ENCODE measurements around the gene TMEM203. TPM values are rescaled to one million over a fixed set of nuclear protein-coding genes. Genes with fewer than 3 reads are reported as not detected.

The TMEM203 gene
- polyA plus RNA-seq, 1 of the 3 experiments (the other 2 are of a cell fraction): 55.6 TPM

DNA sequence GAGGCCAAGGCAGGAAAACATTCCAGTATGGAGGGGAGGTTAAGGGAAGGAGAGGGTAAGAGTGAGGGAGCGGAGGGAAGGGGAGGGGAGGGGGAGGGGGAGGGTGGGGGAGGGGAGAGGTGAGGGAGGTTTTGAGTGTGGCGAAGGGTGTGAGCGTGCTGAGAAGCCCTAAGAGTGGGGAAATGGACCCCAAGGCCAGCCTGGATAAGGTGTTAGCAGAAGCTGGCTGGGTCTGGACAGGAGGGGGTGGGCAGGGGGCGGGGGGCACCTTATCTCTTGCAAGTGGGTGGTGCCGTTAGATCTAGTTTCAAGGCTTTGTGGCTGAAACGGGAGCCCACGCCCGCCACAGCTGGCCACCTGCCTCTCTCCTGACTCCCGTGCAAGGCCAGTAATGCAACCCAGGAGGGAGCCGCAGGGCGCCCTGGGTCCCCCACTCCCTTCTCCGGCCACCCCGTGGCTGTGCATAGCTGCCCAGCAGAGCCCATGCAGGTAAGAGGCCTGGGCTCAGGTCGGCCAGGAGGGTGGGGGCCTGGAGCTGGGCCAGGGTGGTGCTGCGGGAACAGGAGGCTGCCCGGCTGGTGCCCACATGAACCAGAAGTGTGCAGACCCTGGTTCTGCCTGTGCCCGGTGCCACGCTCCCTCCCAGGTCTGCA lies 22.5 kb upstream of the TMEM203 start:
- Histone ChIP-seq H3K4me1 (ENCODE audit: control insufficient read depth in 1 of 2, insufficient read depth in 2 of 2, low read depth in 1 of 2, low read length in 1 of 2) (peaks cover 0 to 49% of the 10 kb centered on the region in 2 experiments; a peak in 1 of 4 replicates), H3K27ac (ENCODE audit: low read depth in 2 of 2, low read length in 1 of 2) (no peak overlapping the region), H4K20me1 (ENCODE audit: insufficient read depth) (no peaks in the 10 kb centered on the region), H3K36me3 (replicated peaks in 1 of 2; ENCODE audit: control insufficient read depth in 1 of 2, insufficient read depth in 2 of 2, low read length in 1 of 2) (no peaks in the 10 kb centered on the region), H3K27me3 (ENCODE audit: insufficient read depth) (no peaks in the 10 kb centered on the region), H3K4me3 (ENCODE audit: low read depth in 2 of 2, low read length in 1 of 2) (no peak overlapping the region), H3F3A (replicated peaks; ENCODE audit: insufficient read depth) (peaks cover 16% of the 10 kb centered on the region), H2AFZ (ENCODE audit: low read depth) (no peak overlapping the region), H3K79me2 (ENCODE audit: insufficient read depth) (no peaks in the 10 kb centered on the region), H3K9me3 (no peaks in the 10 kb centered on the region), H3K9me2 (no peaks in the 10 kb centered on the region), H3K9ac (no peak overlapping the region), H3K4me2 (no peak overlapping the region; the same call in 1 of the 2 replicates)
- DNase-seq: no peak
- ChIA-PET POLR2A (interaction anchor here (1.0 to 1.5 kb wide), 6 partner anchors 23 to 121 kb away, joined by 3 to 8 read pairs (median 4); no protein-coding TSS in a partner anchor), CTCF (interaction anchor here (0.6 to 7.7 kb wide), 40 partner anchors 9 to 314 kb away, joined by 3 to 95 read pairs (median 6); partner anchors contain the start of genes DPP7, MAN1B1, NELFB and NPDC1)
- WGBS (ENCODE audit: low lambda C conversion rate): 46% methylated on average over 3 of the region's 18 CpGs
- no peak for TF ChIP-seq GATA2 (CRISPR knock-in tag; IDR thresholded peaks at IDR 0.05)
- no peak for TF ChIP-seq EP300 (IDR thresholded peaks at IDR 0.05; ENCODE audit: borderline replicate concordance in 1 of 2, low read depth in 1 of 2, low read length in 1 of 2)
- TF ChIP-seq, protein P1, sequence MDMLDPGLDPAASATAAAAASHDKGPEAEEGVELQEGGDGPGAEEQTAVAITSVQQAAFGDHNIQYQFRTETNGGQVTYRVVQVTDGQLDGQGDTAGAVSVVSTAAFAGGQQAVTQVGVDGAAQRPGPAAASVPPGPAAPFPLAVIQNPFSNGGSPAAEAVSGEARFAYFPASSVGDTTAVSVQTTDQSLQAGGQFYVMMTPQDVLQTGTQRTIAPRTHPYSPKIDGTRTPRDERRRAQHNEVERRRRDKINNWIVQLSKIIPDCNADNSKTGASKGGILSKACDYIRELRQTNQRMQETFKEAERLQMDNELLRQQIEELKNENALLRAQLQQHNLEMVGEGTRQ (IDR thresholded peaks at IDR 0.05; ENCODE audit: borderline replicate concordance, low read depth, low read length): no peak
- TF ChIP-seq MEF2A (IDR thresholded peaks at IDR 0.05; ENCODE audit: borderline replicate concordance, low read depth): no peak
- TF ChIP-seq YY1 (IDR thresholded peaks at IDR 0.05; ENCODE audit: low read depth): no peak
- no peak for TF ChIP-seq SIN3A (IDR thresholded peaks at IDR 0.05; ENCODE audit: borderline replicate concordance, low read depth, low read length)
- no peak for TF ChIP-seq RAD21 (IDR thresholded peaks at IDR 0.05; ENCODE audit: low read length)
- TF ChIP-seq FOXM1 (IDR thresholded peaks at IDR 0.05; ENCODE audit: low read depth): no peak
- TF ChIP-seq, protein P2, sequence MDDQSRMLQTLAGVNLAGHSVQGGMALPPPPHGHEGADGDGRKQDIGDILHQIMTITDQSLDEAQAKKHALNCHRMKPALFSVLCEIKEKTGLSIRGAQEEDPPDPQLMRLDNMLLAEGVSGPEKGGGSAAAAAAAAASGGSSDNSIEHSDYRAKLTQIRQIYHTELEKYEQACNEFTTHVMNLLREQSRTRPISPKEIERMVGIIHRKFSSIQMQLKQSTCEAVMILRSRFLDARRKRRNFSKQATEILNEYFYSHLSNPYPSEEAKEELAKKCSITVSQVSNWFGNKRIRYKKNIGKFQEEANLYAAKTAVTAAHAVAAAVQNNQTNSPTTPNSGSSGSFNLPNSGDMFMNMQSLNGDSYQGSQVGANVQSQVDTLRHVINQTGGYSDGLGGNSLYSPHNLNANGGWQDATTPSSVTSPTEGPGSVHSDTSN (IDR thresholded peaks at IDR 0.05): no peak

DNA sequence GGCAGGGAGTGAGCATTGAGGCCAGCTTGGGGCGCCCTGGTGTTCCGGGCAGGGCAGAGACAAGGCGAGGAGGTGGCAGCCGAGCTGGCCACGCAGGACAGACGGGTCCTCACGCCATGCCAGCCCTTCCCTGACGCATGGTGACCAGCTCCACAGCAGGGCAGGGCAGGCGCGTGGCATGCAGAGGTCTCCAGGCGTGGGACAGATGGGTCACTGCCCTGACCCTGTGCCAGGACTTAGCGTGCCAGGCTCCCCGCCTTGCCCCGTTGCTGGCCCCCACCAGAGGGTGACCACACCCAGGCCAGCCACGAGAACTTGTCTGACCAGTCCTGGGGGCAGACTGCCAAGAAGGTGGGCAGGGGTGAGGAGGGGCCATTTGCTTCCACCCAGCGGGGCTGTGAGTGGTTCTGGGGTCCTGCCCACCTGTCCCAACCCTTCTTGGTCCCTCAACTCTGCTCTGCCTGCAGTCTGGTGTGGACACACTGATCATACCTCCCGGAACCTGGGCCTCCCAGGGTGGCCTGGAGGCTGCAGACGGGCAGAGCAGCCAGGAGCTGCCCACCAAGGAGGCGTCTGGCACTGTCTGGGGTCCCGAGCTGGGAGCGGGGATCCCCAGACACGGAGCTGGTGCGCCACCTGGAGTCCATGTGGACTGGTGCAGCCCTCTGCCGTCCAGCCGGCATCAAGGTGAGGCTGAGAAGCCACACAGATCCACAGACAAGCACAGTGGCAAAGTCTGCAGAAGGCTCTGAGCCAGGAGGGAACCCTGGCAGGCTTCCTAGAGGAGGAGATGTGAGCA lies 21.8 kb upstream of the TMEM203 start, which contains the start of gene RNF224:
RNF224 (plus strand) TSS at position 449 of the 799 bp plus-strand sequence. CDS start 834 bp downstream, outside the sequence.
- no peak within 1 kb of the TSS for H2AFZ ChIP-seq (ENCODE audit: low read depth)
- H3K27me3 ChIP-seq (ENCODE audit: insufficient read depth): no peaks in the 10 kb centered on the region
- H3K4me3 ChIP-seq (ENCODE audit: low read depth in 2 of 2, low read length in 1 of 2): no peak within 1 kb of the TSS; a peak in 1 of 4 replicates
- H3K9ac ChIP-seq: no peak within 1 kb of the TSS
- ChIA-PET CTCF (interaction anchor here (0.6 to 7.7 kb wide), 47 partner anchors 8 to 315 kb away, joined by 3 to 95 read pairs (median 5); partner anchors contain the start of genes ANAPC2, DPP7, LRRC26 and MAN1B1), POLR2A (interaction anchor here (1.0 to 1.5 kb wide), 7 partner anchors 13 to 120 kb away, joined by 3 to 8 read pairs (median 5); no protein-coding TSS in a partner anchor)
- peaks cover 0 to 54% of the 10 kb centered on the region in 2 experiments; a peak in 1 of 4 replicates for H3K4me1 ChIP-seq (ENCODE audit: control insufficient read depth in 1 of 2, insufficient read depth in 2 of 2, low read depth in 1 of 2, low read length in 1 of 2)
- H3K79me2 ChIP-seq (ENCODE audit: insufficient read depth): no peaks in the 10 kb centered on the region
- no peak within 1 kb of the TSS; a peak in 1 of 4 replicates for H3K27ac ChIP-seq (ENCODE audit: low read depth in 2 of 2, low read length in 1 of 2)
- H3F3A ChIP-seq (replicated peaks; ENCODE audit: insufficient read depth): peaks cover 16% of the 10 kb centered on the region
- TF ChIP-seq RAD21 (IDR thresholded peaks at IDR 0.05; ENCODE audit: low read length) (peak; percentile 87), MEF2A (IDR thresholded peaks at IDR 0.05; ENCODE audit: borderline replicate concordance, low read depth) (no peak), CHD2 (IDR thresholded peaks at IDR 0.05; ENCODE audit: low read length, partially characterized antibody) (peak; percentile 41), RCOR1 (IDR thresholded peaks at IDR 0.05; ENCODE audit: low read length) (0 out of 2 replicates have a peak, but pooled peaks have one; percentile 28), FOSL2 (IDR thresholded peaks at IDR 0.05; ENCODE audit: borderline replicate concordance, low read depth) (no peak), FOXJ3 (CRISPR knock-in tag; IDR thresholded peaks at IDR 0.05) (no peak), RXRA (IDR thresholded peaks at IDR 0.05; ENCODE audit: borderline replicate concordance, low read depth) (no peak), SMC3 (IDR thresholded peaks at IDR 0.05; ENCODE audit: low read depth, low read length) (peak; percentile 81)
- TF ChIP-seq, protein P3, sequence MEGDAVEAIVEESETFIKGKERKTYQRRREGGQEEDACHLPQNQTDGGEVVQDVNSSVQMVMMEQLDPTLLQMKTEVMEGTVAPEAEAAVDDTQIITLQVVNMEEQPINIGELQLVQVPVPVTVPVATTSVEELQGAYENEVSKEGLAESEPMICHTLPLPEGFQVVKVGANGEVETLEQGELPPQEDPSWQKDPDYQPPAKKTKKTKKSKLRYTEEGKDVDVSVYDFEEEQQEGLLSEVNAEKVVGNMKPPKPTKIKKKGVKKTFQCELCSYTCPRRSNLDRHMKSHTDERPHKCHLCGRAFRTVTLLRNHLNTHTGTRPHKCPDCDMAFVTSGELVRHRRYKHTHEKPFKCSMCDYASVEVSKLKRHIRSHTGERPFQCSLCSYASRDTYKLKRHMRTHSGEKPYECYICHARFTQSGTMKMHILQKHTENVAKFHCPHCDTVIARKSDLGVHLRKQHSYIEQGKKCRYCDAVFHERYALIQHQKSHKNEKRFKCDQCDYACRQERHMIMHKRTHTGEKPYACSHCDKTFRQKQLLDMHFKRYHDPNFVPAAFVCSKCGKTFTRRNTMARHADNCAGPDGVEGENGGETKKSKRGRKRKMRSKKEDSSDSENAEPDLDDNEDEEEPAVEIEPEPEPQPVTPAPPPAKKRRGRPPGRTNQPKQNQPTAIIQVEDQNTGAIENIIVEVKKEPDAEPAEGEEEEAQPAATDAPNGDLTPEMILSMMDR (IDR thresholded peaks at IDR 0.05): peak; percentile 82
- TF ChIP-seq, protein P4, sequence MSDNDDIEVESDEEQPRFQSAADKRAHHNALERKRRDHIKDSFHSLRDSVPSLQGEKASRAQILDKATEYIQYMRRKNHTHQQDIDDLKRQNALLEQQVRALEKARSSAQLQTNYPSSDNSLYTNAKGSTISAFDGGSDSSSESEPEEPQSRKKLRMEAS (IDR thresholded peaks at IDR 0.05; ENCODE audit: low read depth): 0 out of 2 replicates have a peak, but pooled peaks have one; percentile 17
- H3K9me2 ChIP-seq: no peaks in the 10 kb centered on the region
- H3K36me3 ChIP-seq (replicated peaks in 1 of 2; ENCODE audit: control insufficient read depth in 1 of 2, insufficient read depth in 2 of 2, low read length in 1 of 2): no peaks in the 10 kb centered on the region
- WGBS (ENCODE audit: low lambda C conversion rate): 44% methylated on average over 11 of the region's 25 CpGs
- peak within 1 kb of the TSS; percentile 1; the same call in 1 of the 2 replicates for H3K4me2 ChIP-seq
- no peaks in the 10 kb centered on the region for H4K20me1 ChIP-seq (ENCODE audit: insufficient read depth)
- H3K9me3 ChIP-seq: no peaks in the 10 kb centered on the region
- DNase-seq: peak; percentile 91
